Thoracic aorta (tissue), 2 donors: ENCODE measurements around the gene EXOC6B. TPM values are rescaled to one million over a fixed set of nuclear protein-coding genes. Genes with fewer than 3 reads are reported as not detected.

Source experiments
- ATAC-seq: fragments of 150-250 bp; one replicate; pipeline ENCODE4 v1.8.0; 2017; ENCODE audit warnings: low read depth; ENCODE audit not compliant: insufficient number of reproducible peaks, low FRiP score
- DNase-seq: peaks from one replicate; pipeline ENCODE4 v3.0.0-alpha.2; 2020; ENCODE audit warnings: low spot score
- H3K27ac ChIP-seq, 2 donors: fragments of 200-600 bp; sonication (generic); 1 replicate in 1 of 2; 2 replicates in 1 of 2; pipeline ENCODE4 v1.5.1; 2016; ENCODE audit warnings: mild to moderate bottlenecking in 2 of 2, moderate library complexity in 2 of 2
- H3K27me3 ChIP-seq: fragments of 200-600 bp; sonication (generic); replicated peaks from 2 replicates; pipeline ENCODE4 v1.6.0; 2016; ENCODE audit warnings: mild to moderate bottlenecking; ENCODE audit not compliant: insufficient read depth
- H3K36me3 ChIP-seq: fragments of 200-600 bp; sonication (generic); one replicate; pipeline ENCODE4 v1.5.1; 2016
- H3K4me1 ChIP-seq, 2 donors: fragments of 200-600 bp; sonication (generic); 1 replicate in 1 of 2; 2 replicates in 1 of 2; pipeline versions ENCODE4 v1.5.1 to v1.6.0; 2016; ENCODE audit warnings: low read depth in 2 of 2, mild to moderate bottlenecking in 1 of 2; ENCODE audit not compliant: control insufficient read depth in 1 of 2
- H3K4me3 ChIP-seq: fragments of 200-600 bp; sonication (generic); 2 replicates; pipeline ENCODE4 v1.5.1; 2016; ENCODE audit warnings: mild to moderate bottlenecking
- H3K9me3 ChIP-seq: fragments of 200-600 bp; sonication (generic); 2 replicates; pipeline ENCODE4 v1.5.1; 2016
- CTCF ChIP-seq: fragments of 200-600 bp; sonication (generic); IDR thresholded peaks from one replicate; pipeline ENCODE4 v1.5.1; 2019; ENCODE audit warnings: antibody characterized with exemption
- total RNA-seq, 2 donors: library from RNA; depleted of rRNA; stranded (reverse); fragments of >200 nt; gene quantifications; one replicate each; pipeline versions ENCODE4 v1.1.0 to v1.2.3, GENCODE V29; 2016

Gene EXOC6B
- total RNA-seq, 2 donors from 2014 or later = 29.6 to 44.5 TPM

GRCh38 chr2:72793798-72794440 is 31.9 kb downstream of the EXOC6B start:
- Histone ChIP-seq H3K9me3 (no peaks in the 10 kb centered on the region), H3K4me1 (peaks cover 10 to 27% of the 10 kb centered on the region in 2 donors), H3K27me3 (no peaks in the 10 kb centered on the region), H3K4me3 (no peak overlapping the region), H3K36me3 (no peaks in the 10 kb centered on the region), H3K27ac (no peak overlapping the region)
- no peak for TF ChIP-seq CTCF
- DNase-seq (no peak), ATAC-seq (no peak)

- ATAC-seq = no peak
- Histone ChIP-seq H3K27me3 (no peaks in the 10 kb centered on the region), H3K9me3 (no peaks in the 10 kb centered on the region), H3K4me3 (no peak overlapping the region), H3K27ac (peak overlapping the region in 1 of 2 donors; percentile 1), H3K36me3 (no peaks in the 10 kb centered on the region), H3K4me1 (peaks cover 11 to 15% of the 10 kb centered on the region in 2 donors)
- no peak for DNase-seq
- TF ChIP-seq CTCF = no peak
Observed at GRCh38 chr2:72789241-72789640, 36.6 kb downstream of the EXOC6B start.

- Histone ChIP-seq H3K27me3 (no peaks in the 10 kb centered on the region), H3K36me3 (no peaks in the 10 kb centered on the region), H3K27ac (peak overlapping the region in 1 of 2 donors; percentile 1), H3K9me3 (no peaks in the 10 kb centered on the region), H3K4me1 (peaks cover 10% of the 10 kb centered on the region in 2 donors), H3K4me3 (no peak overlapping the region)
- peak; percentile 69 for ATAC-seq
- no peak for DNase-seq
- TF ChIP-seq CTCF = no peak
Observed at GRCh38 chr2:72788756-72789155, 37.1 kb downstream of the EXOC6B start.

GRCh38 chr2:72785517-72785916 is 40.3 kb downstream of the EXOC6B start:
- DNase-seq (no peak), ATAC-seq (no peak)
- Histone ChIP-seq H3K9me3 (no peaks in the 10 kb centered on the region), H3K36me3 (no peaks in the 10 kb centered on the region), H3K4me3 (no peak overlapping the region), H3K27ac (no peak overlapping the region), H3K4me1 (peaks cover 7 to 10% of the 10 kb centered on the region in 2 donors), H3K27me3 (no peaks in the 10 kb centered on the region)
- no peak for TF ChIP-seq CTCF

GRCh38 chr2:72782520-72782919 is 43.3 kb downstream of the EXOC6B start:
- no peak overlapping the region for H3K27ac ChIP-seq
- no peak overlapping the region for H3K4me3 ChIP-seq

More at GRCh38 chr2:72782520-72782919, 43.3 kb downstream of the EXOC6B start:
- ATAC-seq (no peak), DNase-seq (no peak)
- H3K27me3 ChIP-seq = no peaks in the 10 kb centered on the region
- TF ChIP-seq CTCF = no peak
- H3K36me3 ChIP-seq = no peaks in the 10 kb centered on the region
- H3K4me1 ChIP-seq = peaks cover 4 to 10% of the 10 kb centered on the region in 2 donors
- H3K9me3 ChIP-seq = no peaks in the 10 kb centered on the region
